HEK293T (cell line): Measurements from ENCODE around the gene TUB.

Source experiments
- CTCF ChIA-PET: fragments of 350-600 bp; formaldehyde crosslinking; extraction: SDS; loops from one replicate; lab custom pipeline; 2021; ENCODE audit warnings: antibody characterized with exemption, inconsistent platforms; lab: Yijun Ruan, JAX
- POLR2A ChIA-PET: fragments of 350-600 bp; formaldehyde crosslinking; extraction: SDS; loops from one replicate; lab custom pipeline; 2020; ENCODE audit warnings: antibody characterized with exemption, inconsistent platforms; lab: Yijun Ruan, JAX
- DNase-seq: peaks from one replicate; pipeline ENCODE4 v3.0.0; 2012; ENCODE audit warnings: mixed read lengths; ENCODE audit errors: extremely low spot score
- ARNT ChIP-seq: fragments of 450-650 bp; IDR thresholded peaks from 2 replicates; pipeline ENCODE4 v1.6.1; 2017; ENCODE audit warnings: mild to moderate bottlenecking
- BHLHE40 ChIP-seq: fragments of 450-650 bp; IDR thresholded peaks from 2 replicates; pipeline ENCODE4 v1.6.1; 2016; ENCODE audit warnings: mild to moderate bottlenecking, moderate library complexity, borderline replicate concordance
- CTBP1 ChIP-seq: fragments of 450-650 bp; IDR thresholded peaks from 2 replicates; pipeline ENCODE4 v1.6.1; 2016; ENCODE audit warnings: borderline replicate concordance
- ELF4 ChIP-seq: fragments of 450-650 bp; IDR thresholded peaks from 2 replicates; pipeline ENCODE4 v1.6.1; 2017; ENCODE audit warnings: antibody characterized with exemption
- FOXA1 ChIP-seq: fragments of 450-650 bp; IDR thresholded peaks from 2 replicates; pipeline ENCODE4 v1.6.1; 2016; ENCODE audit warnings: mild to moderate bottlenecking
- FOXK2 ChIP-seq: fragments of 450-650 bp; IDR thresholded peaks from 2 replicates; pipeline ENCODE4 v1.6.1; 2016; ENCODE audit warnings: mild to moderate bottlenecking
- FOXM1 ChIP-seq: fragments of 450-650 bp; IDR thresholded peaks from 2 replicates; pipeline ENCODE4 v1.6.1; 2017; ENCODE audit warnings: mild to moderate bottlenecking, borderline replicate concordance
- HDGF ChIP-seq: fragments of 450-650 bp; IDR thresholded peaks from 2 replicates; pipeline ENCODE4 v1.6.1; 2017; ENCODE audit warnings: antibody characterized with exemption, borderline replicate concordance
- L3MBTL2 ChIP-seq: fragments of 450-650 bp; conservative IDR thresholded peaks from 2 replicates; pipeline ENCODE4 v1.6.1; 2016; ENCODE audit warnings: mild to moderate bottlenecking
- LEF1 ChIP-seq: fragments of 450-650 bp; IDR thresholded peaks from 2 replicates; pipeline ENCODE4 v1.6.1; 2017; ENCODE audit warnings: mild to moderate bottlenecking, borderline replicate concordance
- NFRKB ChIP-seq: fragments of 450-650 bp; IDR thresholded peaks from 2 replicates; pipeline ENCODE4 v1.6.1; 2016; ENCODE audit warnings: mild to moderate bottlenecking, moderate library complexity
- SP1 ChIP-seq: fragments of 450-650 bp; IDR thresholded peaks from 2 replicates; pipeline ENCODE4 v1.6.1; 2017
- SUZ12 ChIP-seq: fragments of 450-650 bp; IDR thresholded peaks from 2 replicates; pipeline ENCODE4 v1.6.1; 2016; ENCODE audit warnings: mild to moderate bottlenecking
- TARDBP ChIP-seq: fragments of 450-650 bp; IDR thresholded peaks from 2 replicates; pipeline ENCODE4 v1.6.1; 2016
- ZNF384 ChIP-seq: fragments of 450-650 bp; IDR thresholded peaks from 2 replicates; pipeline ENCODE4 v1.6.1; 2016
- TF ChIP-seq, protein P1 (sequence below): fragments of 450-650 bp; IDR thresholded peaks from 2 replicates; pipeline ENCODE4 v1.6.1; 2016

TUB gene

DNA sequence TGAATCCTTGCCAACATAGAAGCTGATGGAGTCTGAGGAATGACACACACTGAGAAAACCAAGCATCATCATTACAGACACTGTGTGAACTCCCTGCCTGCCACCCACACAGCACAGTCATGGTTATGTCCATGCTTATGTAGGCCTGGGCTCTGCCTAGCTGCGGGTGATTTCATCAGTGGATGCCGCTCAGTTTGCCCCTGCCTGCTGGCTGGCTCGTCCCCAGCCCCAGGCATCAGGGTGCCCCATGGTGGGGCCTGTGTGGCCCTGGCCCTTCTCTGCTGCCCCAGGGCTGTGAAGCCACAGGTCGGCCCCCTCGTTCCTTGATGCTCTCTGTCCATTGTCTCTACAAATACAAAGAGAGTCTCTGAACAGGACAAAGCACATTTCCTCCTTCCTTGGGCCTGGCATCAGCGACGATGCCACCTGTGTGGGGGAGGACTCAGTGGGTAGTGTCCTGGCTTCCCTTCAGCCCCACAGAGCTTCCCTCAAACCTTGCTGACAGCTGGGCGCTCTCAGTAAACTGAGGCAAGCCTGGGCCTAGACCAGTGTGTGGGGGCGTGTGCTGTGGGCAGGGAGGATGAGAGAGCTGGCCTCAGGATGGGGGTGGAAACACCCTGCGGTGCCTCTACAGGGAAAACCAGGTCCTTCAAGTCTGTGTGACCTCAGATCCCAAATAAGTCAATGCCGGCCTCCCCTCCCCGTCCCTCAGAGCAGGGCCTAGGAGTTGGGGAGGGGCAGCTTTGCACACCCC lies 20.0 kb upstream of the TUB start:
- TF ChIP-seq LEF1 (no peak), FOXM1 (no peak), SUZ12 (no peak), FOXA1 (no peak), ARNT (no peak)
- POLR2A ChIA-PET: no interaction called here
- CTCF ChIA-PET: no interaction called here
- DNase-seq: no peak

DNA sequence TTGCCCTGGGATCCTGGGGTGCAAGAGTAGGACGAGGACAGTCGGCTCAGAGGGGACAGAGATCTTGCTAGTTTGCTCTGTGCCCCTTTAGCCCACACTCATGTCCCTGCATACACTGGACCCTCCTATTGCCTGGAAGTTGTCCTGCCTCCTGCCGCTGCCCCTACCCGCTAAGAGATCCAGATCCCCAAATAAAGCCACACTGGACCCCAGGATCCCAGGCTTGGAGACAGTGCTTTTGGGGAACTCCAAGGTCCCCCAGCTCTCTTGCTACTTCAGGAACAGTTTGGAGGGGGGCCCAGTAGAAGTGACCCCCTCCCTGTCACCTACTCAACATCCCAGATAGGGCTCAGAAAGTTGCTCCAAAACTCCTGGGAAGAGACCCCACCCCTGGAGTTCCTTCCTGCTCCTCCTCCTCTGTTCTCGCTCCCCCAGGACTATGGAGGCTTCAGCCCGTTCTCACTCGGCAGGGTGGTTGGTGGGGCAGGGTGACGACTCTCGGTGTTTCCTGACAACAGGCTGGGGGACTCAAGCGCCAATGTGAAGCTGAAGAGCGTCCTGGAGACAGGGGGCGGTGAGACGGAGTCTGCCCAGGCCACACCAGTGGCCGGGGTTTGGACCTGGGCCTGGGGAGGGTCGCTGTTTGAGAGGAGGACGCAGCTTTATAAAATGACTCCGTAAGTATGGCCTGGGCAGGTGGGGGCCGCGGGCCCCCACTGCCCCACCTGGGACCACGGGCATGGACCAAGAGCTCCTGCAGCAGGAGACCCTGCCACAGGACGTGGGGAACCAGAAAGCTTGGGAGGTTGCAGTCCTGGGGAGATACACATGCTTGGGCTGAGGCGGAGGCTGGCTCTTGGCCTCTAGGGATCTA lies 19.2 kb upstream of the TUB start:
- TF ChIP-seq SUZ12: no peak
- TF ChIP-seq CTBP1: no peak
- TF ChIP-seq LEF1: no peak
- no peak for TF ChIP-seq FOXA1
- no peak for TF ChIP-seq ELF4
- no peak for TF ChIP-seq BHLHE40
- no peak for TF ChIP-seq NFRKB
- TF ChIP-seq ZNF384: no peak
- TF ChIP-seq SP1: no peak
- no peak for TF ChIP-seq TARDBP
- CTCF ChIA-PET: no interaction called here

DNA sequence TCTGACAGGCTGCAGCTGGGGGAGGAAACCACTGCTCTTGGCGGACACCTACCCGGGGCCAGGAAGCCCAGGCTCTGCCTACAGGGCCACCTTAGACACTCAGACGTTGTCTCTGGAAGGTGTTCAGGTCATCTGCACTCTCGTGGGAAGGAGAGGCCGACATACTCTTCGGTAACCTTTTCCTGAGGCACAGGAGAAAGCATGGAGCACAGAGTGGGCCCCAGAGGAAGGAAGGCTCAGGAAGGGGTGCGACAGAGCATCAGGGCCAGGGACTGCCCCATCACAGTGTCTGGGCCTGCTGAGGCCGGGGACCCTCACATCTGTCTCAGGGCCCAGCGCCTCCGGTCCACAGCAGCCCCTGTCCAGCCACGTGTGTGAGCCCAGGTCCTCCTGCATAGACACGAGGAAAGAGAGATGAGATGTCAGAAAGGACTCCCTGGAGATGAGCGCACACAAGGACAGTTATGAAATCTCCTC lies 18.2 kb upstream of the TUB start:
- ChIA-PET CTCF (no interaction called here), POLR2A (no interaction called here)
- DNase-seq: no peak
- TF ChIP-seq CTBP1 (no peak), ELF4 (no peak), FOXM1 (no peak)

More for the DNA sequence above, 19.2 kb upstream of the TUB start:
- POLR2A ChIA-PET: no interaction called here
- no peak for DNase-seq

DNA sequence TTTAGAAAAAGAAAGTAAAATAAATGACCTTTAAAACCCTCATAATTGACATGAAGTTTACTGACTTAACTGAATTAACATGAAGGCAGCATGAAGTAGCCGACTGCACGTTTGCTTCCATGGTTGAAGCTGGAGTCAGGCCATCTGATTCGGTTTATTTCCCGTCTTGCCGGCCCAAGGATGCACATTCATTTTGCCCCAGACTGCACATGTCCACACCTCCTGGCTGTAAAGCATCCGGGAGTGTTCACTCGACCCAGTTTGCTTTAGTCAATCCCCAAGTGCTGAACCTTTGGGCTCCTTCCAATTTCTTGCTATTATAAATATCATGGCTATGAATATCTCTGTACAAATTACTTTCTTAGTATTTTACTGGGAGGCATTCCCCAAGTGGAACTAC lies 17.7 kb upstream of the TUB start:
- ChIA-PET CTCF (no interaction called here), POLR2A (no interaction called here)
- no peak for DNase-seq
- TF ChIP-seq FOXM1 (no peak), HDGF (no peak), BHLHE40 (no peak), FOXK2 (no peak), SUZ12 (no peak), SP1 (no peak), NFRKB (no peak), LEF1 (no peak), ZNF384 (no peak)
- TF ChIP-seq, protein P1, sequence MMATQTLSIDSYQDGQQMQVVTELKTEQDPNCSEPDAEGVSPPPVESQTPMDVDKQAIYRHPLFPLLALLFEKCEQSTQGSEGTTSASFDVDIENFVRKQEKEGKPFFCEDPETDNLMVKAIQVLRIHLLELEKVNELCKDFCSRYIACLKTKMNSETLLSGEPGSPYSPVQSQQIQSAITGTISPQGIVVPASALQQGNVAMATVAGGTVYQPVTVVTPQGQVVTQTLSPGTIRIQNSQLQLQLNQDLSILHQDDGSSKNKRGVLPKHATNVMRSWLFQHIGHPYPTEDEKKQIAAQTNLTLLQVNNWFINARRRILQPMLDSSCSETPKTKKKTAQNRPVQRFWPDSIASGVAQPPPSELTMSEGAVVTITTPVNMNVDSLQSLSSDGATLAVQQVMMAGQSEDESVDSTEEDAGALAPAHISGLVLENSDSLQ: no peak

DNA sequence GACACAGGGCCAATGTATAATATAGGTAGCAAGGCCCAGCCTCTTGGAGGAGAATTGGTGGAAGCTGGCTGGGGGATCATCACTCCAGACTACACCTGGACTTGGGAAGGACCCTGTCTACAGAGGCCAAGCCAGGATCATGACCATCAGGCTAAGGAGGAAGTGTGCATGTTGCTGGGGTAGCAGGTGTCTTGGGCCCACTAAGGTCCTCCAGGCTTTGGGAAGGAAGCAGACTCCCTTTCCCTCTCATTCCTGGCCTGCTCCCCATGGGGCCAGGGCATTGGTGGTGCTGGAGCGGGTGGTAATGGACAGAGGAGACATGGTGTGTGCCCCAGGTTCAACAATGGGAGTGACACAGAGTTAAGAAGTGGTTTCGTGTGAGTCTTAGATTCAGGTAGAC lies 16.0 kb upstream of the TUB start:
- POLR2A ChIA-PET: no interaction called here
- CTCF ChIA-PET: no interaction called here
- TF ChIP-seq SUZ12: no peak
- TF ChIP-seq HDGF: no peak
- TF ChIP-seq FOXM1: no peak
- TF ChIP-seq FOXK2: no peak
- TF ChIP-seq TARDBP: no peak
- TF ChIP-seq, protein P1: no peak
- TF ChIP-seq L3MBTL2: no peak
- TF ChIP-seq CTBP1: no peak
- no peak for TF ChIP-seq ARNT
- TF ChIP-seq LEF1: no peak
- TF ChIP-seq ELF4: no peak
- no peak for TF ChIP-seq FOXA1
- no peak for TF ChIP-seq ZNF384
- no peak for TF ChIP-seq SP1
- no peak for TF ChIP-seq NFRKB
- no peak for TF ChIP-seq BHLHE40
- no peak for DNase-seq

DNA sequence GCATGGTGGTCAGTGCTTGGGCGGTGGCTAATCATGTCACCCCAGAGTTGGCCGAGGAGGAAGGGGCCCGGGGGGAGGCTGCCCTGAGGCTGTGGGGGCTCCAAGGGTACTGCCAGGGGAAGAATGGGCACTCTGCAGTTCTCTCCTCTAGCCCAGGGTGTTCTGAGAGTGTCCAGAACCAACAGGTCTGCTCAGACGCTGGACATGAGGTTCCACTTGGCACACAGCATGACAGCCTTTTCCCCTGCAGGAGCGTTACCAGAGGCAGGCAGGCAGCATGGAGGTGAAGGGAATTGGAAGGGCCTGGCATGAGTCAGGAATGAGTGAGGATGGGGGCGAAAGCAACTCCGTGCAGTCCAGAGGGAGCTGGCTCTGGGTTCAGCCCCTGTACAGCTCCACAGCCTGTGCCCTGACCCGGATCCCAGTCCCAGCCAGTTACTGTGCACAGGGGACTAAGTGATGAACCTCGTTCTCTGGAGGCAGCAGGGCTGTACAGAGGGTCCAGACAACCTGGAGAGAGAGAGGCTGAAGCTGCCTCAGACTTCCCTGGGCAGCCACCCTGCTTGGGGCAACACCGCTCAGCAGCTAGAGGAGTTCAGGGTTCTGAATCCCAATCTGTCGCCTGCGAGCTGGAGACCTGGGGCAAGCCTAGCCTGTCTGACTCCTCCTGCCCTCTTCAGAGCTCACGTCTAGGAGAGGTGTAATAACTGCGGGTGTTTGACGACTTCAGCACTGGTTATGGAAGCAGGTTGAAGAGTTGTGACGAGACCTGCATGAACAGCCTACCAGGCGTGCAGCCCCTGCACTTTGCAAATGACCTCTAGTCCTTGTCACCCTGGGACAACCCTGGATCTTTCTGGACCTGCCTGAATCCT lies 14.7 kb upstream of the TUB start:
- no peak for DNase-seq
- POLR2A ChIA-PET: no interaction called here
- TF ChIP-seq ARNT (no peak), FOXM1 (no peak), FOXK2 (no peak), BHLHE40 (no peak), HDGF (no peak), ZNF384 (no peak), SUZ12 (no peak), NFRKB (no peak), ELF4 (no peak), L3MBTL2 (no peak)
- CTCF ChIA-PET: interaction anchor here (0.9 to 2.1 kb wide), 3 partner anchors 12 to 33 kb away, joined by 3 to 8 read pairs (median 5); no protein-coding TSS in a partner anchor
